HG02840 (cell line): ENCODE data around the gene FAM50A.
A peak's percentile ranks its signal among the peaks of the same experiment; 100 is the strongest.
"Not testable (repeated sequence)": the region's sequence is repeated elsewhere in the genome, so short reads cannot be mapped to it uniquely, and the experiment has no call there.

ENCODE experiments used
- ATAC-seq: cut with Tn5 transposase; IDR thresholded peaks from one replicate; pipeline ENCODE4 v1.9.1; 2021; ENCODE audit warnings: mild to moderate bottlenecking, moderate library complexity, moderate number of reproducible peaks; ENCODE audit not compliant: unreplicated experiment, low FRiP score

FAM50A gene, protein sequence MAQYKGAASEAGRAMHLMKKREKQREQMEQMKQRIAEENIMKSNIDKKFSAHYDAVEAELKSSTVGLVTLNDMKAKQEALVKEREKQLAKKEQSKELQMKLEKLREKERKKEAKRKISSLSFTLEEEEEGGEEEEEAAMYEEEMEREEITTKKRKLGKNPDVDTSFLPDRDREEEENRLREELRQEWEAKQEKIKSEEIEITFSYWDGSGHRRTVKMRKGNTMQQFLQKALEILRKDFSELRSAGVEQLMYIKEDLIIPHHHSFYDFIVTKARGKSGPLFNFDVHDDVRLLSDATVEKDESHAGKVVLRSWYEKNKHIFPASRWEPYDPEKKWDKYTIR

DNA sequence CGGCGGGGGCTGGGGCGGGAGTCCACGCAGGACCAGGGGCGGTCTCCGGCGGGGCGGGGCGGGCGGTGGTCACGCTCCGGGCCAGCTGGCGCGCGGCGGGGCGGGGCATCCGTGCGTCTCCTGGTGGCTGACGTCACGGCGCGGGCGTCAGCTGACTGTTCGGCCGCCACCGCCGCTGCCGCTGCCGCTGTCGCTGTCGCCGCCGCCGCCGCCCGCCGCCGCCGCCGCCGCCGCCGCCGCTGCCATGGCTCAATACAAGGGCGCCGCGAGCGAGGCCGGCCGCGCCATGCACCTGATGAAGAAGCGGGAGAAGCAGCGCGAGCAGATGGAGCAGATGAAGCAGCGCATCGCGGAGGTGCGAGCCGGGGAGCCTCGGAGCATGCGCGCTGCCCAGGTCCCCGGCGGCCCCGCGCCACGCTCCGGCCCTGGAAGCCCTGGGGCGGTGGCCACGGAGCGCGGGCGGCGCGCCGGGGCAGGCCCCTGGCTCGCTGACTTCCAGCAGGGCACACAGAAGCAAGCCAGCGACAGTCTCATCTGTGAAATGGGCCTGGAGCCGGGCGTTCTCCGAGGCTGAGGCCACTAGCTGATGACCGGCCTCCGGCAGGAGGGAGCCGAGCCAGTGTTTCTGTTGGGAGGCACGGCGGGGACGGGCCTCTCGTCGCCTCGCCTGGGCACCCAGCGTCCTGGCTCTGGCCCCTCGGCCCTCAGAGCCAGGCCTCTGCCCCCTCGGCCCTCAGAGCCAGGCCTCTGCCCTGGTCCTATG, at the start of gene FAM50A:
Gene FAM50A (plus strand): TSS at position 150 of the 763 bp plus-strand sequence. CDS start 95 bp downstream, at position 245.
- peak; percentile 55 for ATAC-seq

DNA sequence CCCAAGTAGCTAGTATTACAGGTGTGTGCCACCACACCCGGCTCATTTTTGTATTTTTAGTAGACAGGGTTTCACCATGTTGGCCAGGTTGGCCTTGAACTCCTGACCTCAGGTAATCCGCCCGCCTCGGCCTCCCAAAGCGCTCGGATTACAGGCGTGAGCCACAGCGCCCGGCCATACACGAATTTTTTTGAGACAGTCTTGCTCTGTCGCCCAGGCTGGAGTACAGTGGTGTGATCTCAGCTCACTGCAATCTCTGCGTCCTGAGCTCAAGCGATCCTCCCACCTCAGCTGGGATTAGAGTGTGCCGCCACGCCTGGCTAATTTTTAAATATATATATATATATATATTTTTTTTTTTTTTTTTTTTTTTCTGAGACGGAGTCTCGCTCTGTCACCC, 47.6 kb upstream of the FAM50A start:
- not testable (repeated sequence) for ATAC-seq

DNA sequence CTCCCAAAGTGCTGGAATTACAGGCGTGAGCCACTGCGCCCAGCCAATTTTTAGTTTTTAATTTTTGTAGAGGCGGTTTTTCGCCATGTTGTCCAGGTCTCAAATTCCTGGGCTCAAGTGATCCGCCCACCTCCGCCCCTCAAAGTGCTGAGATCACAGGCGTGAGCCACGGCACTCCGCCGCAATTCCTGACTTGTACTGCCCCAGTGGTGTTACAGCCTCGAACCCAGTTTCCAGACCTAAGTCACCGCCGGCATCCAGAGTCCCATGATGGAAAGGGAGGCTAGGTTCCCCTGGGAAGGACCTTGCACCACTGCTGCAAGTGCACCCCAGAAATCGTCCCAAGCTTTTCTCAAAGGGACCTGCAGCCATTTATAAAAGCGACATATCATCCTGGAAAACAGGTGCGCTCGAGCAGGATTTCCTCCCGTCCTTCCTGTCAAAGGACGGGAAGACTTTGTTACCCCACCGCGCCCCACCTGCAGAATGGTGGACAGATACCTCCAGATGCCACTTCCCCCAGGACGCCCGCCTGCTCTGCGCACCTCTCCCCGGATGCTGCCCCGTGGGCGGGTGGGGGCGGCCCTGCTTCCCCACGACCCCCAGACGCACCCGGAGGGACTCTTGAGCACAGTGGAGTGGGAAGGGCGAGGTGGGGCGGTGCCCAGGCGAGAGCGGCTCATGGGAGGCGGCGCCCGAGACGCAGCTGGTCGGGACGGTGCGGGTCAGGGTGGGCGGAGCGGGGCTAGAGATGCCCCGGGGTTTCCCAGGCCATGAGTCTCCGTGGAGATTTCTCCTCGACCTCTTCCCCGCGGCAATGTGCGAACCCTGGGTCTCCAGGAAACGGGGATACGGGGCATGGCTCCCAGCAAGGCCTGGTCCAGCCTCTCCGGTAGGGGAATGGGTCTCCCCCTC, 46.7 kb upstream of the FAM50A start:
- peak; percentile 36 for ATAC-seq

DNA sequence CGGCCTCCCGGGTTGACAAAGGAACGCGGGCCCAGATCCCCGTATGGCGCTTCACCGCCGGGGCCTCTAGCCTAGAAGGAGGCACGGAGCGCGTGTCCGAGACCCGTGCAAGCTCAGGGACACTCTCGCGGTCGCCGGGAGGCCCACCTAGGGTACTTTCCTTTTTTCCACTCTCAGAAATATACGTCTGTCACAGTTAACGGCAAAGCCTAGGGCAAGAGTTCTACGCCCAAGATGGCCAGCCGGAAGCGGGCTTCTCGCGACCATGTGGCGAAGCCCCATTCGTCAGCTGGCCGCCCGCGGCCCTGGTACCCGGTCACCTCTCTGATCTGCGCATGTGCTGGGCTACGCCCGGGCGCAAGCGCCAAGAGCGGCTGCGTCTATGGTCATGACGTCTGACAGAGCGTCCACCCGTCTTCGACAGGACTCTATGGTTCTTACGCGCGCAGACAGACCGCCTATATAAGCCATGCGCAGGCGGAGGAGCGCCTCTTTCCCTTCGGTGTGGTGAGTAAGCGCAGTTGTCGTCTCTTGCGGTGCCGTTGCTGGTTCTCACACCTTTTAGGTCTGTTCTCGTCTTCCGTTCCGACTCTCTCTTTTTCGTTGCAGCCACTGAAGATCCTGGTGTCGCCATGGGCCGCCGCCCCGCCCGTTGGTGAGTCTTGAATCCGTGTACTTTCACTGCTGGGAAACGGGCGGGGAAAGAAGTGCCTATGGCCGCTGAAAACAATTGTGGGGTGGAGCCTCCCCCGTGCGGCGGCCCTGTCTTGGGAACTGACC, 45.9 kb upstream of the FAM50A start, which contains the start of gene RPL10:
Gene RPL10 (plus strand): TSS at position 490 of the 780 bp plus-strand sequence. CDS start 143 bp downstream, at position 633.
- peak; percentile 71 for ATAC-seq

DNA sequence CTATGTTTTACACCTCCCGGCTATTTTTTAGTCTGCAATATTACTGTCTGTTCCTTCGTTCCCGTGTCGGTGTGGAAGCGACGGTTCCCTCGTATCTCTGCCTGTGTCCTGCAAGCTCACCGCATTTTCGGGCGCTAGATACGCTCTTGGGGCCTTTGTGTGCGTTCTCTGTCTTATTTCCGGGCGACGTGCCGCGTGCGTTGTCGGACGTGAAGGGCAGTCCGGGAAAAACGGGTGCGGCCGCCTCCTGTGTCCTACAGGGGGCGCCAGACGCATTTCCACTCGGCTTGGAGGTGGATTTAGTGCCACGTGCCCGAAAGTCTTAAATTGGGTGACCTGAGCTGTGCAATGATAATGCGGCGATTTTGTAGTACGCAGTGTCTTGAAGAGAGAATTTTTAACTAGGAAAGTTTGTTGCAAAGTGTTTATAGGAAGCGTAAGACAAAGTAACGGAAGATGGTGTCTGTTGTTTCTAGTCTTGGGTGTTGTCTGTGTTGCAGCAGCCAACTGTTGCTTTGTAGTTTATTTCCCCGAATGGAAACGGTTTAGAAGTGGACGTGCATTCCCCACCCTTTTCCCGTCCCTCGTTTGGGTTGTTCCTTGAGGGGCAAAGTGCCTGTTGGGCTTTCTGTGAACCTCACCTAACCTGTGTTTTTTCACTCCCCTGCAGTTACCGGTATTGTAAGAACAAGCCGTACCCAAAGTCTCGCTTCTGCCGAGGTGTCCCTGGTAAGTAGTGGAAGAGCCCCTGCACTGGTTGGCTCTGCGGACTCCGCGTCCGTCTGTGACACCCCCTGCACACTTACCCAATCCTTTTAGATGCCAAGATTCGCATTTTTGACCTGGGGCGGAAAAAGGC, 45.0 kb upstream of the FAM50A start:
- ATAC-seq, result no peak

DNA sequence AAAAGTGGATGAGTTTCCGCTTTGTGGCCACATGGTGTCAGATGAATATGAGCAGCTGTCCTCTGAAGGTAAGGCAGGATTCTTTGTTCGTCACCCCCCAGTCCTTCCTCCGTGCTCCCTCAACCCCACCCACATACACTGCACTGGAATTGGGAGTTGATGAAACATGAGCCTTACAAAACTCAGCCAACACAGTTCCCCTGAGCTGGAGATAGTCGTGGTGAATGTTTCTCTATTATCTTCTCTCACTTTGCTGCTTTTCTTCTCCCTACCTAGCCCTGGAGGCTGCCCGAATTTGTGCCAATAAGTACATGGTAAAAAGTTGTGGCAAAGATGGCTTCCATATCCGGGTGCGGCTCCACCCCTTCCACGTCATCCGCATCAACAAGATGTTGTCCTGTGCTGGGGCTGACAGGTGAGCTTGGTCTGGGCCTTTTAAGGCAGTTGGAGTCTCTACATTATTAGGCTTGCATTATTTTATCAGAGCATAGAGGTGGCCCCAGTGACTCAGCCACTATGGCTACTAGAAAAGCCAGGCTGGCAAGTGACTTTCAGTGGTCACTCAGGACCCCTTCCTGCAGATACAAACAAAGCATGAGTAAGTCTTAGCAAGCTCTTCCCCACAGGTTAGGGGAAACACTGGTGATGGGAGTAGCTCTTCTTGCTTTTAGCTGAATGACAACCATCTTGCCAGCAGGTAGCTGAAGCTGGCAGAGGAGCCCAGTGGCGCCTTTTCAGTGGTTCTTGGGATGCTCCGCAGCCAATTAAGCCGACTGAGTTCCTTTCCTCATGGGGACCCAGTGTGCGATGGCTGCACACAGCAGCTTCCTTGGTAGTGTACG, 44.2 kb upstream of the FAM50A start:
- no peak for ATAC-seq

DNA sequence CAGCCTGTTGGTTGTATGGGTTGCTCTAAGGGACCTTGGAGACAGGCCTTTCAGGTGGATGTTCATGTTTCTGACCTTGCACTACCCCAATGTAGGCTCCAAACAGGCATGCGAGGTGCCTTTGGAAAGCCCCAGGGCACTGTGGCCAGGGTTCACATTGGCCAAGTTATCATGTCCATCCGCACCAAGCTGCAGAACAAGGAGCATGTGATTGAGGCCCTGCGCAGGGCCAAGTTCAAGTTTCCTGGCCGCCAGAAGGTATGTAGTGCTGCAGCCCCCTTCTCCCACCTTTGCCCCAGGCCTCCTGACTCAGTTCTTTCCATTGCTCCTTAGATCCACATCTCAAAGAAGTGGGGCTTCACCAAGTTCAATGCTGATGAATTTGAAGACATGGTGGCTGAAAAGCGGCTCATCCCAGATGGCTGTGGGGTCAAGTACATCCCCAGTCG, 43.5 kb upstream of the FAM50A start:
- ATAC-seq, result not testable (repeated sequence)

DNA sequence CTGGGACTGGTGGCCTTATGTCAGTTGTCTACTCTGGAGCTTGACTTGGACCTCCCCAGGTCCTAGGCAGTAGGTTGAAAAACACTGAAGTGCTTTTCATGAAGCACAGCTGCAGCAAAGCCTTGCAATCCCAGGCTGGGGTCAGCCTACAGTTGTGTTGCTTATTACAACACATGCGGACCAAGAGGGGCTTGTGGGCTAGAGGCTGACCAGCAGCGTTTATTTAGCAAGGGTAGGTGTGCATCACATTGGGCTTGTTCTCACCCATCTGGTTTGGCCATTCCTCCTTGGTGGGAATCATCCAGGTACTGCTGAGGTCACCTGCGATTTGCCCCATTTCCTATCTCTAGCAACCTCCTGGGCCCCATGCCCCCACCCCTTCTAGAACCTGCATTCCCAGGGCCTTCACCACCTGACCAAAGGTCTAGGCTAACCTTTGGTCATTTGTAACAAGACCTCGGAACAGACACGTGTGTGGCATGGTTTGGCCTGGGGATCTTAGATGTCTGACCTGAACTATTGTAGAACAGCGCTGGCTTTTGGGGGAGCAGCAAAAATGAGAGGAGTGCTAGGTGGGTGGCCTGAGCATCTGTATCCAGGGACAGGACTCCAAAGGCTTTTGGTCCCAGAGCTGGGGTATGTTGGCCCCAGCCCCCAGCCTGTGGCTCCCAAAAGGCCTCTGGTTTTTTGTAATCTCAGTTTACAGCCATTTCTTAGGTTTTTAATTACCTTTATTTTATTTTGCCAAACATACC, 42.7 kb upstream of the FAM50A start:
- ATAC-seq, result no peak

DNA sequence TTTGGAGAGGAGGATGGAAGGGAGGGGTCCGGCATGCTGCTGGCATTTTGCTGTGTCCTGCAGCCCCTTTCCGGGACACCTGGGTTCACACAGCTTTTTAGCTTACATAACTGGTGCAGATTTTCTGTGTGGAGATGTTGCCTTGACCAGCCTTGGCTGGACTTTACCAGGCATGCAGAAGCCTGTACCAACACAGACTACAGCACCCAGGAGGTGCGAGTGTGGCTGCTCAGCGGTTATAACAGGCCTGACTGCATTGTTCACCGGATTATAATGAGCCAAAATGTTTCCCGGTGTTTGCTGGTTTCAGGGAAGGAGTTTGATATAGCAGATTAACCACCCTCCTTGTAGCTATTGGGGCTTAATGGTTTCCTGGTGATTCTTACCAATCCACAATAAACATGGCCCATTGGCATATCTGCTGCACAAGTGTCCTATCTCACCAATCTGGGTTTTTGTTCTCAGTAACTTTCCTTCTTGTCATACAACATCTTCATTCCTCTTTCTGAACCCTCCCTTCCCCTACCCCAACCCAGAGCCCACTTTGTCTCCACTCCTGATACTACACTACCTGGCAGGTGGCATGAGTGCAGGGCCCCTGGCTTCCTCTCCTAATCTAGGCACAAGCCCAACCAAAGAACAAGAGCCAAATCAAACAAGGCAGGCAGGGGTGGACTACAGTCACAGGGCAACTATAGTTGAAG, 41.9 kb upstream of the FAM50A start:
- no peak for ATAC-seq

DNA sequence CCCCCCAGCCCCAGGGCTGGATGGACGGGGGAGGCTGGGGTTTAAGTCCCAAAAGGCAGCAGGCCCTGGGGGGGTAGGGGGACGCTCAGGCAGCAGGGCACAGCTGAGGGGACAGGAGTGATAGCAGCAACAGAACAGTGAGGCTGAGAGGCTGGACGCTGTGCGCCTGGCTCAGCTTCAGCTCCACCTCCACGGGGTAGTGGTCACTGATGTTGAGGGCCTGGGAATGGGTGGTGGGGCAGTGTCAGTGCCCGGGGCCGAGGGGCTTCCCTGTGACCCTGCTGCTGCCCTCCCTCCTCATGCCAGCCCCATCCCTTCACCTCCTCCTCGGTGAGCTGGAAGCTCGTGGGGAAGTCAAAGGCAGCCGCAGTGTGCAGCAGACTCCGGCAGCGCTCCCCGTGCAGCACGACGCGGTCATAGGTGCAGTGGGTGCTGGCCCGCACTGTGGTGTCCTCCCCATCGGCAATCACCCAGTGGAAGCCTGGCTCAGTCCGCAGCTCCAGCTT, 41.3 kb upstream of the FAM50A start:
- no peak for ATAC-seq

DNA sequence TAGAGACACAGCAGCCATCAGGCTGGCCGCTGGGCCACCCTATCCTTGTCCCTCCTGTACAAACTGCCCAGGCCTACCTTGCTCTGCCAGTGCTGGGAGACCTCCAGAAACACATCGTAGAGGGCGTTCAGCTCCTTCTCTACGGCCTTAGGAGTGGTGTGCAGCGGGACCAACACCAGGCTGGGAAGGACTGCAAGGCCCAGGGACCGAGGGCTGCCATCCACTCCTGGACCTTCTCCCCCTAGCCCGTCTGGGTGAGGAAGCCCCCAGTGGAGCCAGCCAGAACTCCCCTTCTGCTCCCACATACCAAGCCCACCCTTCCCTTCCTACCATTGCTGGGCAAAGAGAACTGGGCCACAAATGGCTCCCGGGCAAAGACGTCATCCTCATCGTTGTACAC, 40.7 kb upstream of the FAM50A start:
- no peak for ATAC-seq

DNA sequence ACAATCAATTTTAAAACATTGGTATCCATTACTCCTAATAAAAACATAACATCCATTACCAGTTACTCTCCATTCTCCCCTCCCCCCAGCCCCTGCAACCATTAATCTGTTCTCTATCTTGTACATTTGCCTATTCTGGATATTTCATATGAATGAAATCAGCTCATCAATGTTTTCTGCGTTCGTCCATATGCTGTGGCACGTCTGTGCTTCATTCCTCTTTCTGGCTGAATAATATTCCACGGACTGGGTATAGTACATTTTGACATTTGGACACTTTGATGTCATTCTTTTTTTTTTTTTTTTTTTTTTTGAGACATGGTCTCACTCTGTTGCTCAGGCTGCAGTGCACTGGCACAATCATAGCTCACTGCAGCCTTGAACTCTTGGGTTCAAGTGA, 40.1 kb upstream of the FAM50A start:
- ATAC-seq, result no peak

DNA sequence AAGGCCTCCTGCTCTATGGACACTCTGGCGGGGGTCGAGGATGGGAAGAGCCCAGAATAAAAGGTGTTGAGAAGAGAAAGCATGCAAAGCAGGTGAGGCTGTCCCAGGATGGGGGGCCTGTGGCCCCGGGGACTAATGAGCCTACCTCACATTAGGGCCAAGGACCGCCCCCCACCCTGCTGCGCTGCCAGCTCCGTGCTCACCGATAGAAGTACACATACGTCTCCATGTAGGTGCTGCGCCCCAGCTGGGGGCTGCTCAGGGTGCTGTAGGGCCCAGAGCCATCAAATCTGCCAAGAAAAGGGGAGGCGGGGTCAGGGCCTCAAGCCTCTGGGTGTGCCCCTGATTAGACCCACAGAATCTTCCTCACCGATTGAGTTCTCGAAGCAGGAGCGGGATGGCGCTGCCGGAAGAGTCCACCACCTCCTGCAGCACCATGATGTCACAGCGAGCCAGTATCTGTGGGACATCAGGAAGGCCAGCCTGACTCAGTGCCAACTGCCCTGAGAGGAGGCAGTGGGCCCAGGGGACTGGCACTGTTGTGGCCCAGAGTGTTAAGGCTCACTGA, 39.2 kb upstream of the FAM50A start:
- no peak for ATAC-seq

DNA sequence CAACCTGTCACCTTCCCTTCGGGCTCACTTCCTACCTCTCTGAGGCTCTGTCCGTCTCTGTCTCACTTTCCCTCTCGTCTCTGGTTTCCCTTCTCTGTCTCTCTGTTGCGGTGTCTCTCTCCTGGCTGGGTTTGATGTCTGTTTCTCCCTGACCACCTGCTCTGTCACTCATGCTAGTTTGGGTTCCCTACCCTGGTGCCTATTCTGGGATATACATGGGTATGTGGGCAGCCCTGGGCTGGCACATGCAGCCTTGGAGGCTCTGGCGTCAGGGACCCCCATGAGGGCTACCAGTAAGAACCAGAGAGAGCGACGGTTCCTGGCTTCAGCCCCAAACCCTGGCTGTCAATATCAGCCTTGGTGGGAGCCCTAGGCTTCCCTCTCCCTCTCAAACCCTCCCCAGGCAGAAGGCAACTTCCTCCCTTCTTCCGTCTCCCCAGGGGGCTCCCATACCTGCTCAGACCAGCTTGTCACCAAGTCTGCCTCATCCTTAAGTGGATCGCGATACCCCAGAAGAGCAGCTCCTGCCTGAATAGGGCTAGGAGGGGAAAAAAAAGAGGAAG, 35.2 kb upstream of the FAM50A start:
- ATAC-seq, result no peak

DNA sequence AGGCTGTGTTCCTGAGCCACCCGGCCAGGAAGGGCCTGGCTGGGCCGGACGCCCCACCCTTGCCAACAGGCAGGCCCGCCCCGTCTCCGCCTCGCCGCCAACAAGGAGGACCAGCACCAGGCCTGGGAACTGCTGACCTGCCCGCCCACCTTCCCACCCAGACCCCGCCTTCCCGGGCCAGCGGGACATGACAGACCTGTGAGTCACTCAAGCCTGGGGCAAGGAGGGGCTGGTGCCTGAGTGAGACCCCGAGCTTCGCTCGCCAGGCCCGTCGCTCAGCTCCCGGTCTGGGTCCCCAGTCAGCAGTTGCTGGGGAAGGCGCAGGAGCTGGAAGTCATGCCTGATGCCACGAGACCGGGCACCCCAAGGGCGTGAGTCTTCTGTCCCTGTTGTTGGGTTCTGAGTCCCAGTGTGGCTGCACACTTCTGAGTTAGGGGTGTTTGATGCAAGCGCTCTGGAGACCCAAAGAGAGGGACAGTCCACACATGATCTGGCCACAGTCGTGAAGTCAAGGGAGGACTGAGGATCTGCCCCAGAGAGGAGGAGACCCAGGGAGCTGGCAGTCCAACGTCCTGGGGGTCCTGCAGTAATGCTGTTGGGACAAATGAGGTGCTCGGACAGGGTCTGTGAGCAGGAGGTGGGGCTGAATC, 34.6 kb upstream of the FAM50A start, which contains the start of gene DNASE1L1:
Gene DNASE1L1 (minus strand): TSS at position 33 of the 650 bp plus-strand sequence. CDS start 3,686 bp downstream, outside the sequence.
- ATAC-seq, result no peak
